Breast epithelium (tissue), 3 donors: ENCODE results near the gene DYNC2LI1.

Experiments
- POLR2A ChIP-seq: fragments of 450-650 bp; IDR thresholded peaks from one replicate; pipeline ENCODE4 v1.6.1; 2016; ENCODE audit warnings: antibody characterized with exemption, mild to moderate bottlenecking, moderate library complexity
- TF ChIP-seq, protein P1 (sequence below), 3 donors: fragments of 450-650 bp; IDR thresholded peaks; one replicate each; pipeline ENCODE4 v1.5.1; 2016 to 2017; ENCODE audit warnings: antibody characterized with exemption in 3 of 3, mild to moderate bottlenecking in 3 of 3, moderate library complexity in 3 of 3

GRCh38 chr2:43852196-43852730 is 78.4 kb downstream of the DYNC2LI1 start:
- TF ChIP-seq, protein P1, sequence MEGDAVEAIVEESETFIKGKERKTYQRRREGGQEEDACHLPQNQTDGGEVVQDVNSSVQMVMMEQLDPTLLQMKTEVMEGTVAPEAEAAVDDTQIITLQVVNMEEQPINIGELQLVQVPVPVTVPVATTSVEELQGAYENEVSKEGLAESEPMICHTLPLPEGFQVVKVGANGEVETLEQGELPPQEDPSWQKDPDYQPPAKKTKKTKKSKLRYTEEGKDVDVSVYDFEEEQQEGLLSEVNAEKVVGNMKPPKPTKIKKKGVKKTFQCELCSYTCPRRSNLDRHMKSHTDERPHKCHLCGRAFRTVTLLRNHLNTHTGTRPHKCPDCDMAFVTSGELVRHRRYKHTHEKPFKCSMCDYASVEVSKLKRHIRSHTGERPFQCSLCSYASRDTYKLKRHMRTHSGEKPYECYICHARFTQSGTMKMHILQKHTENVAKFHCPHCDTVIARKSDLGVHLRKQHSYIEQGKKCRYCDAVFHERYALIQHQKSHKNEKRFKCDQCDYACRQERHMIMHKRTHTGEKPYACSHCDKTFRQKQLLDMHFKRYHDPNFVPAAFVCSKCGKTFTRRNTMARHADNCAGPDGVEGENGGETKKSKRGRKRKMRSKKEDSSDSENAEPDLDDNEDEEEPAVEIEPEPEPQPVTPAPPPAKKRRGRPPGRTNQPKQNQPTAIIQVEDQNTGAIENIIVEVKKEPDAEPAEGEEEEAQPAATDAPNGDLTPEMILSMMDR (IDR thresholded peaks at IDR 0.05): no peak
- no peak for TF ChIP-seq POLR2A
